A549 (cell line): ENCODE results near the gene DSCAM. TPM values are rescaled to one million over a fixed set of nuclear protein-coding genes. Genes with fewer than 3 reads are reported as not detected.

ENCODE experiments used
- ATAC-seq, 2 experiments: fragments of 200-7000 bp in 1 of 2; fragments of >200 bp in 1 of 2; cut with Nextera tagmentation in 1 of 2; cut with Tn5 transposase in 1 of 2; 3 replicates each; pipeline versions ENCODE4 v1.8.0 to v1.9.1; 2018 to 2020; ENCODE audit warnings: mild to moderate bottlenecking in 1 of 2, moderate library complexity in 1 of 2
- CTCF ChIA-PET: fragments of 300-600 bp; sonication (Branson Sonifier 250); formaldehyde crosslinking; extraction: SDS; loops from one replicate; lab custom pipeline; 2021; ENCODE audit warnings: antibody characterized with exemption, inconsistent platforms; lab: Yijun Ruan, JAX
- POLR2A ChIA-PET: fragments of 350-600 bp; formaldehyde crosslinking; extraction: SDS; loops from one replicate; lab custom pipeline; 2021; ENCODE audit warnings: antibody characterized with exemption, inconsistent platforms; lab: Yijun Ruan, JAX
- DNase-seq, 2 experiments: peaks; one replicate each; pipeline versions ENCODE4 v3.0.0 to v3.0.0-alpha.2; 2011 to 2016; ENCODE audit warnings: low read depth in 1 of 2, low spot score in 1 of 2
- FAIRE-seq: peaks from 2 replicates; lab custom pipeline; 2011; peaks lifted over from hg19 to GRCh38; lab: Jason Lieb, UNC
- H3K27ac ChIP-seq, 2 experiments: fragments of >200 bp; sonication (Bioruptor Twin); formaldehyde crosslinking; 3 replicates each; pipeline ENCODE4 v1.5.1; 2016 to 2017
- H3K4me1 ChIP-seq: fragments of >200 bp; sonication (Bioruptor Twin); formaldehyde crosslinking; 3 replicates; pipeline ENCODE4 v1.6.1; 2016
- H3K4me2 ChIP-seq: fragments of >200 bp; sonication (Bioruptor Twin); formaldehyde crosslinking; 3 replicates; pipeline ENCODE4 v1.6.1; 2016
- H3K4me3 ChIP-seq: fragments of >200 bp; sonication (Bioruptor Twin); formaldehyde crosslinking; 3 replicates; pipeline ENCODE4 v1.5.1; 2016
- H3K9me3 ChIP-seq: fragments of >200 bp; sonication (Bioruptor Twin); formaldehyde crosslinking; 3 replicates; pipeline ENCODE4 v1.6.1; 2016
- BHLHE40 ChIP-seq: IDR thresholded peaks from 2 replicates; pipeline ENCODE4 v1.6.1; 2012; ENCODE audit warnings: low read depth, low read length, inconsistent platforms
- CBX8 ChIP-seq: fragments of 200-600 bp; sonication (generic); IDR thresholded peaks from 2 replicates; pipeline ENCODE4 v1.6.1; 2016
- EP300 ChIP-seq, 2 experiments: fragments of >200 bp; sonication (Bioruptor Twin); formaldehyde crosslinking; IDR thresholded peaks; 2 replicates in 1 of 2; 3 replicates in 1 of 2; pipeline ENCODE4 v1.6.1; 2016 to 2017
- FOSB ChIP-seq: fragments of 250-450 bp; sonication (Bioruptor Pico); IDR thresholded peaks from 2 replicates; pipeline ENCODE4 v1.5.0; 2020; ENCODE audit warnings: mild to moderate bottlenecking, moderate library complexity
- HEYL ChIP-seq: fragments of 250-450 bp; sonication (Bioruptor Pico); IDR thresholded peaks from 2 replicates; pipeline ENCODE4 v1.8.0; 2021; ENCODE audit warnings: mild to moderate bottlenecking, moderate library complexity
- HMGXB4 ChIP-seq: fragments of 250-450 bp; sonication (Bioruptor Pico); IDR thresholded peaks from 2 replicates; pipeline ENCODE4 v1.5.0; 2021; ENCODE audit warnings: mild to moderate bottlenecking, moderate library complexity, borderline replicate concordance
- HOXA7 ChIP-seq: fragments of 250-450 bp; sonication (Bioruptor Pico); IDR thresholded peaks from 2 replicates; pipeline ENCODE4 v1.5.0; 2020; ENCODE audit warnings: mild to moderate bottlenecking, moderate library complexity
- JUN ChIP-seq, 2 experiments: fragments of >200 bp; sonication (Bioruptor Twin); formaldehyde crosslinking; IDR thresholded peaks; 2 replicates in 1 of 2; 3 replicates in 1 of 2; pipeline ENCODE4 v1.6.1; 2016 to 2017
- JUNB ChIP-seq: fragments of >200 bp; sonication (Bioruptor Twin); formaldehyde crosslinking; IDR thresholded peaks from 2 replicates; pipeline ENCODE4 v1.6.1; 2016
- KDM1A ChIP-seq: fragments of 200-600 bp; sonication (generic); IDR thresholded peaks from 2 replicates; pipeline ENCODE4 v1.6.1; 2016; ENCODE audit warnings: low read depth, mild to moderate bottlenecking
- MAX ChIP-seq: IDR thresholded peaks from 2 replicates; pipeline ENCODE4 v1.6.1; 2012
- MYC ChIP-seq: IDR thresholded peaks from 2 replicates; pipeline ENCODE4 v1.6.1; 2012; ENCODE audit warnings: mild to moderate bottlenecking, inconsistent platforms, low read length, improper control_type of control experiment, borderline replicate concordance
- NPAS2 ChIP-seq: fragments of 250-450 bp; sonication (Bioruptor Pico); IDR thresholded peaks from 2 replicates; pipeline ENCODE4 v1.8.0; 2022; ENCODE audit warnings: mild to moderate bottlenecking, moderate library complexity, borderline replicate concordance
- NR3C1 ChIP-seq: fragments of >200 bp; sonication (Bioruptor Twin); formaldehyde crosslinking; IDR thresholded peaks from 3 replicates; pipeline ENCODE4 v1.6.1; 2017
- PHF8 ChIP-seq: fragments of 200-600 bp; sonication (generic); IDR thresholded peaks from 2 replicates; pipeline ENCODE4 v1.6.1; 2016; ENCODE audit warnings: low read depth, mild to moderate bottlenecking, antibody characterized with exemption, moderate library complexity, borderline replicate concordance
- RARB ChIP-seq: fragments of 250-450 bp; sonication (Bioruptor Pico); IDR thresholded peaks from 2 replicates; pipeline ENCODE4 v1.8.0; 2021; ENCODE audit warnings: mild to moderate bottlenecking, moderate library complexity
- SMC3 ChIP-seq: fragments of >200 bp; sonication (Bioruptor Twin); formaldehyde crosslinking; IDR thresholded peaks from 3 replicates; pipeline ENCODE4 v1.6.1; 2018; ENCODE audit warnings: inconsistent platforms
- TP53 ChIP-seq: fragments of 250-450 bp; sonication (Bioruptor Pico); IDR thresholded peaks from 2 replicates; pipeline ENCODE4 v1.5.0; 2021; ENCODE audit warnings: mild to moderate bottlenecking, moderate library complexity
- USF2 ChIP-seq: fragments of 450-650 bp; IDR thresholded peaks from 2 replicates; pipeline ENCODE4 v1.6.1; 2014; ENCODE audit warnings: antibody characterized with exemption
- WGBS: methylation state at CpG from one replicate; pipeline ENCODE4 v1.1.6; 2017; ENCODE audit errors: missing lambda C conversion rate; 5-methylcytosine and 5-hydroxymethylcytosine counted together
- polyA plus RNA-seq, 4 experiments: library from polyadenylated mRNA; depleted of rRNA in 3 of 4; stranded (reverse); fragments of >200 nt; fragmentation: RNase III in 1 of 4; extraction: RNeasy Plus Mini Kit Qiagen cat#74134 plus additional on column Dnase treatment in 1 of 4; gene quantifications; 2 replicates in 3 of 4; 3 replicates in 1 of 4; pipeline ENCODE4 v1.2.3, GENCODE V29; 2011 to 2017
- TF ChIP-seq, protein P1 (sequence below): fragments of 200-600 bp; sonication (generic); IDR thresholded peaks from 2 replicates; pipeline ENCODE4 v1.6.1; 2016; ENCODE audit warnings: antibody characterized with exemption, mild to moderate bottlenecking, moderate library complexity
- TF ChIP-seq, protein P2 (sequence below): IDR thresholded peaks from 2 replicates; pipeline ENCODE4 v1.6.1; 2012; ENCODE audit warnings: low read depth, borderline replicate concordance

The DSCAM gene
- polyA plus RNA-seq, 2 of the 4 experiments (the other 2 are of a cell fraction), result not detected

DNA sequence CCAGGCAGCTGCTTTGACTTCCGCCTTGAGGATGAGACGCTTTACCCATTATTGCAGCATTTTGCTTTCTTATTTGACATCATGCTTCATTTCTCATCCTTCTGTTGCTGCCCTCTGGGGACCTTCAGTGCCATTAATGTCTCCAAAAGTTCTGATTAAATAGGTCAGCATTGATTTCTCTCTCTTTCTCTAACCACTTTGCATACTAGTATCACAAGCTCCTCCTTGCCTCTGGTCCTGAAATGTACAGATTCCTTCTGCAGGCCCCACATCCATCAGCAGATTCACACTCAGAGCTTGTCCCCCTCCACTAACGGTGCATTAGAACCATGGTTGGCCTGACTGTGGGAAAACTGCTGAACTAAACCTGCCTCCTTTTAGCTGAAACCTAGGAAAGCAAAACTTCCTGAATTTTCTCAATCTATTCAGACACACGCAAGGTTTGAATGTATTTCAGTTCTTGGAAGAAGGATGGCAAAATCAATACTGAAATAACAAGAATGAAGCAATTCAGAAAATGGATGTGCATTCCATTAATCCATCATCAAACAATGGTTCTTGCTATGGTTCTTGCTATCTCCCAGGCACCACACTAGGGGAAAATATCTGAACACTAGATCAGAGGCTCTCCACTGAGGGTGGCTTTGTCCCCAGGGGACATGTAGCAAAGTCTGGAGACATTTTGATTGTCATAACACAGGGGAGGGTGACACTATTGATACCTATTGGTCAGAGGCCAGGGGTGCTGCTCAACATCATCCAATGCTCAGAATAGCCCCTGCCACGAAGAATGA, 825.2 kb downstream of the DSCAM start:
- no peak for DNase-seq
- no peaks in the 10 kb centered on the region for H3K4me1 ChIP-seq
- no peak for ATAC-seq
- no peak for FAIRE-seq
- WGBS, result 31% methylated on average over 5 of the region's 5 CpGs
- no peak for TF ChIP-seq NPAS2
- no peak for TF ChIP-seq CBX8
- TF ChIP-seq FOSB (CRISPR knock-in tag), result no peak
- TF ChIP-seq HEYL, result no peak
- no peak for TF ChIP-seq TP53
- no peak for TF ChIP-seq NR3C1
- TF ChIP-seq BHLHE40, result no peak
- no peak for TF ChIP-seq MAX
- no peak for TF ChIP-seq JUN (IDR thresholded peaks at IDR 0.05)
- no peak for TF ChIP-seq EP300 (IDR thresholded peaks at IDR 0.05)
- no peak for TF ChIP-seq JUNB
- no peak for TF ChIP-seq HOXA7 (CRISPR knock-in tag)
- TF ChIP-seq PHF8, result no peak
- no peak for TF ChIP-seq KDM1A
- TF ChIP-seq, protein P1, sequence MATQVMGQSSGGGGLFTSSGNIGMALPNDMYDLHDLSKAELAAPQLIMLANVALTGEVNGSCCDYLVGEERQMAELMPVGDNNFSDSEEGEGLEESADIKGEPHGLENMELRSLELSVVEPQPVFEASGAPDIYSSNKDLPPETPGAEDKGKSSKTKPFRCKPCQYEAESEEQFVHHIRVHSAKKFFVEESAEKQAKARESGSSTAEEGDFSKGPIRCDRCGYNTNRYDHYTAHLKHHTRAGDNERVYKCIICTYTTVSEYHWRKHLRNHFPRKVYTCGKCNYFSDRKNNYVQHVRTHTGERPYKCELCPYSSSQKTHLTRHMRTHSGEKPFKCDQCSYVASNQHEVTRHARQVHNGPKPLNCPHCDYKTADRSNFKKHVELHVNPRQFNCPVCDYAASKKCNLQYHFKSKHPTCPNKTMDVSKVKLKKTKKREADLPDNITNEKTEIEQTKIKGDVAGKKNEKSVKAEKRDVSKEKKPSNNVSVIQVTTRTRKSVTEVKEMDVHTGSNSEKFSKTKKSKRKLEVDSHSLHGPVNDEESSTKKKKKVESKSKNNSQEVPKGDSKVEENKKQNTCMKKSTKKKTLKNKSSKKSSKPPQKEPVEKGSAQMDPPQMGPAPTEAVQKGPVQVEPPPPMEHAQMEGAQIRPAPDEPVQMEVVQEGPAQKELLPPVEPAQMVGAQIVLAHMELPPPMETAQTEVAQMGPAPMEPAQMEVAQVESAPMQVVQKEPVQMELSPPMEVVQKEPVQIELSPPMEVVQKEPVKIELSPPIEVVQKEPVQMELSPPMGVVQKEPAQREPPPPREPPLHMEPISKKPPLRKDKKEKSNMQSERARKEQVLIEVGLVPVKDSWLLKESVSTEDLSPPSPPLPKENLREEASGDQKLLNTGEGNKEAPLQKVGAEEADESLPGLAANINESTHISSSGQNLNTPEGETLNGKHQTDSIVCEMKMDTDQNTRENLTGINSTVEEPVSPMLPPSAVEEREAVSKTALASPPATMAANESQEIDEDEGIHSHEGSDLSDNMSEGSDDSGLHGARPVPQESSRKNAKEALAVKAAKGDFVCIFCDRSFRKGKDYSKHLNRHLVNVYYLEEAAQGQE, result no peak
- TF ChIP-seq SMC3, result no peak
- H3K4me2 ChIP-seq, result no peak overlapping the region
- ChIA-PET CTCF (interaction anchor here (1.0 kb wide), 1 partner anchor 17 kb away, joined by 4 read pairs; no protein-coding TSS in a partner anchor), POLR2A (no interaction called here)
- no peak overlapping the region for H3K27ac ChIP-seq
- H3K9me3 ChIP-seq, result no peaks in the 10 kb centered on the region
- no peak overlapping the region for H3K4me3 ChIP-seq

DNA sequence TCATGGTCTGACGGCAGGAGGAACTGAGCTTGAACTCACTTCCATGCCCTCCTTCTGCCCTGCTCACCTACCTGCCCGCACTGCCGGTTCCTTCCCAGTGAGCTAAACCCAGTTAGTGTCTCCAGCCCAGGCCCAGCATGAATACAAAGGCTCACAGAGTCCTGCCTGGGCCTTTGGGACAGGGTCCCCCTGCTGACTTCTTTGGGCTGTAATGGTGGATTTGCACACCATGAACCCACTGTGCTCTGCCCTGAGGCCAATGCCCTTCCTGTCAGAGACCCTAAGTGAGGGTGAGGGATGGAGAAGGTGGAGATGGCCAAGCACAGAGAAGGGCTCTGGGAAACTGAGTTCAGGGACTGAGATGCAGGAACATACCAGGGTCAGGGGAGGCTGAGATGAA, 826.3 kb downstream of the DSCAM start:
- Histone ChIP-seq H3K9me3 (no peaks in the 10 kb centered on the region), H3K4me1 (no peaks in the 10 kb centered on the region), H3K27ac (no peak overlapping the region), H3K4me3 (no peak overlapping the region), H3K4me2 (no peak overlapping the region)
- DNase-seq (no peak), ATAC-seq (no peak), FAIRE-seq (no peak)
- CTCF ChIA-PET, result interaction anchor here (1.0 kb wide), 1 partner anchor 16 kb away, joined by 4 read pairs; no protein-coding TSS in a partner anchor
- 6% methylated on average over 3 of the region's 3 CpGs for WGBS
- TF ChIP-seq NPAS2 (no peak), USF2 (no peak), RARB (no peak), JUN (IDR thresholded peaks at IDR 0.05) (no peak), MYC (no peak), HMGXB4 (no peak), CBX8 (no peak)
- TF ChIP-seq, protein P2, sequence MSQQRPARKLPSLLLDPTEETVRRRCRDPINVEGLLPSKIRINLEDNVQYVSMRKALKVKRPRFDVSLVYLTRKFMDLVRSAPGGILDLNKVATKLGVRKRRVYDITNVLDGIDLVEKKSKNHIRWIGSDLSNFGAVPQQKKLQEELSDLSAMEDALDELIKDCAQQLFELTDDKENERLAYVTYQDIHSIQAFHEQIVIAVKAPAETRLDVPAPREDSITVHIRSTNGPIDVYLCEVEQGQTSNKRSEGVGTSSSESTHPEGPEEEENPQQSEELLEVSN, result no peak
- POLR2A ChIA-PET, result no interaction called here
